Measurements from ENCODE around the gene NCF4. TPM values are rescaled to one million over a fixed set of nuclear protein-coding genes. Genes with fewer than 3 reads are reported as not detected.

The NCF4 gene
- total RNA-seq, 1 donor from 2014 or later: 120 TPM

GRCh38 chr22:36862251-36863242, 1.7 kb downstream of the NCF4 start:
- peak overlapping the region; percentile 95 for H3K27ac Mint-ChIP-seq
- peak overlapping the region; percentile 77 for H3K4me3 Mint-ChIP-seq
- POLR2A ChIA-PET: interaction anchor here (0.8 to 3.7 kb wide), 10 partner anchors 9 to 381 kb away, joined by 3 to 42 read pairs (median 16); partner anchors contain the start of genes CSF2RB, IFT27 and RAC2
- CTCF ChIA-PET: interaction anchor here (1.3 to 7.3 kb wide), 2 partner anchors 86 to 114 kb away, joined by 4 to 120 read pairs; partner anchors contain the start of gene IFT27
- no peaks in the 10 kb centered on the region for H3K9me3 Mint-ChIP-seq
- no peaks in the 10 kb centered on the region for H3K27me3 Mint-ChIP-seq
- peaks cover 92% of the 10 kb centered on the region for H3K4me1 Mint-ChIP-seq
- no peak for TF ChIP-seq CTCF (IDR thresholded peaks at IDR 0.05)
- ATAC-seq (ENCODE audit: low read depth) (peak; percentile 22), DNase-seq (peak; percentile 58)
- intact Hi-C loops (cut with micrococcal nuclease): loop anchor here (1.0 to 5.0 kb wide), 2 partner anchors 51 to 335 kb away; partner anchors contain the start of genes CSF2RB and EIF3D
- peaks cover 43% of the 10 kb centered on the region for H3K36me3 Mint-ChIP-seq (ENCODE audit: low read depth)

GRCh38 chr22:36863281-36863680, 2.5 kb downstream of the NCF4 start:
- Mint-ChIP-seq H3K4me1 (peaks cover 87% of the 10 kb centered on the region), H3K9me3 (no peaks in the 10 kb centered on the region), H3K4me3 (peak overlapping the region; percentile 55), H3K36me3 (ENCODE audit: low read depth) (peaks cover 51% of the 10 kb centered on the region), H3K27me3 (no peaks in the 10 kb centered on the region), H3K27ac (peak overlapping the region; percentile 95)
- DNase-seq: no peak
- POLR2A ChIA-PET: interaction anchor here (3.0 to 3.4 kb wide), 3 partner anchors 50 to 380 kb away, joined by 22 to 42 read pairs (median 22); partner anchors contain the start of genes CSF2RB and RAC2
- intact Hi-C loops (cut with micrococcal nuclease): loop anchor here (5.0 kb wide), 1 partner anchor 336 kb away; the partner anchor contains the start of gene EIF3D
- no peak for TF ChIP-seq CTCF (IDR thresholded peaks at IDR 0.05)
- CTCF ChIA-PET: no interaction called here
- ATAC-seq (ENCODE audit: low read depth): no peak

- ATAC-seq (ENCODE audit: low read depth) (no peak), DNase-seq (no peak)
- TF ChIP-seq CTCF (IDR thresholded peaks at IDR 0.05): no peak
- H3K36me3 Mint-ChIP-seq (ENCODE audit: low read depth): peaks cover 57% of the 10 kb centered on the region
- ChIA-PET POLR2A (interaction anchor here (0.6 to 3.4 kb wide), 2 partner anchors 50 to 376 kb away, joined by 3 to 22 read pairs; partner anchors contain the start of gene CSF2RB), CTCF (interaction anchor here (3.5 kb wide), 1 partner anchor 8 kb away, joined by 23 read pairs; no protein-coding TSS in a partner anchor)
- no peaks in the 10 kb centered on the region for H3K9me3 Mint-ChIP-seq
- no peak overlapping the region for H3K4me3 Mint-ChIP-seq
- no peaks in the 10 kb centered on the region for H3K27me3 Mint-ChIP-seq
- intact Hi-C loops (cut with micrococcal nuclease): loop anchor here (5.0 kb wide), 1 partner anchor 337 kb away; the partner anchor contains the start of gene EIF3D
- H3K4me1 Mint-ChIP-seq: peaks cover 82% of the 10 kb centered on the region
- peak overlapping the region; percentile 94 for H3K27ac Mint-ChIP-seq
Observed at GRCh38 chr22:36863979-36864378, 3.2 kb downstream of the NCF4 start.

- no peak for TF ChIP-seq CTCF (IDR thresholded peaks at IDR 0.05)
- H3K27ac Mint-ChIP-seq: peak overlapping the region; percentile 94
- no peaks in the 10 kb centered on the region for H3K27me3 Mint-ChIP-seq
- intact Hi-C loops (cut with micrococcal nuclease): loop anchor here (5.0 kb wide), 1 partner anchor 337 kb away; the partner anchor contains the start of gene EIF3D
- peaks cover 63% of the 10 kb centered on the region for H3K36me3 Mint-ChIP-seq (ENCODE audit: low read depth)
- H3K4me3 Mint-ChIP-seq: peak overlapping the region; percentile 56
- CTCF ChIA-PET: interaction anchor here (3.5 kb wide), 1 partner anchor 8 kb away, joined by 23 read pairs; no protein-coding TSS in a partner anchor
- ATAC-seq (ENCODE audit: low read depth) (no peak), DNase-seq (no peak)
- H3K4me1 Mint-ChIP-seq: peaks cover 75% of the 10 kb centered on the region
- no peaks in the 10 kb centered on the region for H3K9me3 Mint-ChIP-seq
- POLR2A ChIA-PET: interaction anchor here (0.6 to 3.4 kb wide), 7 partner anchors 9 to 1254 kb away, joined by 3 to 22 read pairs (median 4); partner anchors contain the start of gene CSF2RB
Observed at GRCh38 chr22:36864454-36865215, 3.8 kb downstream of the NCF4 start.
